Right lobe of liver (tissue), 4 donors: Measurements from ENCODE around the gene CELF2.

Source experiments
- POLR2A ChIP-seq: fragments of 450-650 bp; IDR thresholded peaks from one replicate; pipeline ENCODE4 v1.6.1; 2017; ENCODE audit warnings: antibody characterized with exemption, mild to moderate bottlenecking
- TF ChIP-seq, protein P1 (sequence below), 4 donors: fragments of 200-600 bp in 3 of 4; fragments of 450-650 bp in 1 of 4; IDR thresholded peaks; one replicate each; pipeline versions ENCODE4 v1.5.1 to v1.8.0; 2016 to 2022; ENCODE audit warnings: antibody characterized with exemption in 4 of 4, mild to moderate bottlenecking in 2 of 4
- donor health status: DM: no; HTN: no; CAD: no.
- donor health status: DM: no; HTN: no; CAD: no.
- donor health status: DM: no; HTN: yes; CAD: no.

GRCh38 chr10:11181978-11182377 is 164.3 kb downstream of the CELF2 start:
- TF ChIP-seq, protein P1, sequence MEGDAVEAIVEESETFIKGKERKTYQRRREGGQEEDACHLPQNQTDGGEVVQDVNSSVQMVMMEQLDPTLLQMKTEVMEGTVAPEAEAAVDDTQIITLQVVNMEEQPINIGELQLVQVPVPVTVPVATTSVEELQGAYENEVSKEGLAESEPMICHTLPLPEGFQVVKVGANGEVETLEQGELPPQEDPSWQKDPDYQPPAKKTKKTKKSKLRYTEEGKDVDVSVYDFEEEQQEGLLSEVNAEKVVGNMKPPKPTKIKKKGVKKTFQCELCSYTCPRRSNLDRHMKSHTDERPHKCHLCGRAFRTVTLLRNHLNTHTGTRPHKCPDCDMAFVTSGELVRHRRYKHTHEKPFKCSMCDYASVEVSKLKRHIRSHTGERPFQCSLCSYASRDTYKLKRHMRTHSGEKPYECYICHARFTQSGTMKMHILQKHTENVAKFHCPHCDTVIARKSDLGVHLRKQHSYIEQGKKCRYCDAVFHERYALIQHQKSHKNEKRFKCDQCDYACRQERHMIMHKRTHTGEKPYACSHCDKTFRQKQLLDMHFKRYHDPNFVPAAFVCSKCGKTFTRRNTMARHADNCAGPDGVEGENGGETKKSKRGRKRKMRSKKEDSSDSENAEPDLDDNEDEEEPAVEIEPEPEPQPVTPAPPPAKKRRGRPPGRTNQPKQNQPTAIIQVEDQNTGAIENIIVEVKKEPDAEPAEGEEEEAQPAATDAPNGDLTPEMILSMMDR (IDR thresholded peaks at IDR 0.05): no peak
- no peak for TF ChIP-seq POLR2A
